ENCODE measurements around the gene HMCN2.

GRCh38 chr9:130346431-130346830 lies 80.9 kb downstream of the HMCN2 start:
- TF ChIP-seq, protein P1, sequence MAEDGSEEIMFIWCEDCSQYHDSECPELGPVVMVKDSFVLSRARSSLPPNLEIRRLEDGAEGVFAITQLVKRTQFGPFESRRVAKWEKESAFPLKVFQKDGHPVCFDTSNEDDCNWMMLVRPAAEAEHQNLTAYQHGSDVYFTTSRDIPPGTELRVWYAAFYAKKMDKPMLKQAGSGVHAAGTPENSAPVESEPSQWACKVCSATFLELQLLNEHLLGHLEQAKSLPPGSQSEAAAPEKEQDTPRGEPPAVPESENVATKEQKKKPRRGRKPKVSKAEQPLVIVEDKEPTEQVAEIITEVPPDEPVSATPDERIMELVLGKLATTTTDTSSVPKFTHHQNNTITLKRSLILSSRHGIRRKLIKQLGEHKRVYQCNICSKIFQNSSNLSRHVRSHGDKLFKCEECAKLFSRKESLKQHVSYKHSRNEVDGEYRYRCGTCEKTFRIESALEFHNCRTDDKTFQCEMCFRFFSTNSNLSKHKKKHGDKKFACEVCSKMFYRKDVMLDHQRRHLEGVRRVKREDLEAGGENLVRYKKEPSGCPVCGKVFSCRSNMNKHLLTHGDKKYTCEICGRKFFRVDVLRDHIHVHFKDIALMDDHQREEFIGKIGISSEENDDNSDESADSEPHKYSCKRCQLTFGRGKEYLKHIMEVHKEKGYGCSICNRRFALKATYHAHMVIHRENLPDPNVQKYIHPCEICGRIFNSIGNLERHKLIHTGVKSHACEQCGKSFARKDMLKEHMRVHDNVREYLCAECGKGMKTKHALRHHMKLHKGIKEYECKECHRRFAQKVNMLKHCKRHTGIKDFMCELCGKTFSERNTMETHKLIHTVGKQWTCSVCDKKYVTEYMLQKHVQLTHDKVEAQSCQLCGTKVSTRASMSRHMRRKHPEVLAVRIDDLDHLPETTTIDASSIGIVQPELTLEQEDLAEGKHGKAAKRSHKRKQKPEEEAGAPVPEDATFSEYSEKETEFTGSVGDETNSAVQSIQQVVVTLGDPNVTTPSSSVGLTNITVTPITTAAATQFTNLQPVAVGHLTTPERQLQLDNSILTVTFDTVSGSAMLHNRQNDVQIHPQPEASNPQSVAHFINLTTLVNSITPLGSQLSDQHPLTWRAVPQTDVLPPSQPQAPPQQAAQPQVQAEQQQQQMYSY (CRISPR knock-in tag; IDR thresholded peaks at IDR 0.05): no peak
- TF ChIP-seq CTCF (IDR thresholded peaks at IDR 0.05) (no peak), NFYB (CRISPR knock-in tag; conservative IDR thresholded peaks at IDR 0.05; ENCODE audit: low read depth) (no peak), MAX (CRISPR knock-in tag; IDR thresholded peaks at IDR 0.05) (no peak), ATF3 (CRISPR knock-in tag; conservative IDR thresholded peaks at IDR 0.05) (no peak), NR2C2 (CRISPR knock-in tag; IDR thresholded peaks at IDR 0.05) (no peak), ZNF317 (CRISPR knock-in tag; IDR thresholded peaks at IDR 0.05; ENCODE audit: borderline replicate concordance, low read depth) (no peak), SP1 (CRISPR knock-in tag; conservative IDR thresholded peaks at IDR 0.05) (no peak), JUN (CRISPR knock-in tag; IDR thresholded peaks at IDR 0.05) (no peak), IRF1 (CRISPR knock-in tag; IDR thresholded peaks at IDR 0.05) (no peak), FOXP4 (CRISPR knock-in tag; IDR thresholded peaks at IDR 0.05) (no peak), FOXP1 (CRISPR knock-in tag; IDR thresholded peaks at IDR 0.05; ENCODE audit: borderline replicate concordance) (no peak), ZNF121 (CRISPR knock-in tag; IDR thresholded peaks at IDR 0.05) (no peak)

All from WTC11 (cell line).